ENCODE data around the gene ALDH1L1. TPM values are rescaled to one million over a fixed set of nuclear protein-coding genes. Genes with fewer than 3 reads are reported as not detected.

ALDH1L1 gene
- total and polyA plus RNA-seq, 9 of the 15 experiments (the other 6 are each of a cell fraction or from before 2014, with no cell fraction given) = 0.06 to 1.9 (median 0.57) TPM; not detected in 1

DNA sequence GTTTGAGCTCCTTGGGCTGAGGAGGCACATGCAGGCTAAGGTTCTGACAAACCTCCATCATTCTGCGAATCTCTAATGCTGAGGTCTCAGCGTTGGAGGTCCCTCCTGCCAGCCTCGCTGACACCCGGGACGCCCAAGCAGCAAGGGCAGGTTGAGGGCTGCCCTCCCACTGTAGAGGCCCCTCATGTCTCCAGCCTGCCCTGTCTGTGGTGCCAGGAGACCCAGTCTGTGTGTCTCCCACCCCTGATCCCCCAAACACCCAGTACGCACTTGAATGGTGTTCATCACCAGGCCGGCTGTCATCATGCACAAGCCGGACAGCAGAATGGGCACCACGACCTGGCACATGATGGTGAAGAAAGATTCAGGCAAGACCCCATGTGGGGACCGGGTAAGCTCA lies 124.3 kb downstream of the ALDH1L1 start:
- in situ Hi-C loops (cut with MboI) = no loop called here
- Histone ChIP-seq H3K9me1 (ENCODE audit: control insufficient read depth, insufficient read depth, low read length) (no peaks in the 10 kb centered on the region), H2AFZ (ENCODE audit: low read depth, low read length) (no peak overlapping the region), H3K27ac (ENCODE audit: extremely low read depth, low read depth, low read length) (no peak overlapping the region), H3K36me3 (ENCODE audit: control insufficient read depth, insufficient read depth, low read length) (no peaks in the 10 kb centered on the region), H3K4me2 (ENCODE audit: insufficient read depth, low read length) (no peak overlapping the region), H4K20me1 (replicated peaks; ENCODE audit: control insufficient read depth, insufficient read depth, low read length) (no peaks in the 10 kb centered on the region), H3K27me3 (ENCODE audit: control insufficient read depth in 2 of 2, insufficient read depth in 2 of 2, low read length in 2 of 2) (no peaks in the 10 kb centered on the region), H3K9me3 (replicated peaks; ENCODE audit: control insufficient read depth, insufficient read depth, low read depth, low read length) (no peaks in the 10 kb centered on the region), H3K4me3 (no peak overlapping the region), H3K79me2 (ENCODE audit: control insufficient read depth, insufficient read depth, low read length) (no peaks in the 10 kb centered on the region), H3K9ac (ENCODE audit: insufficient read depth in 1 of 2, low read depth in 2 of 2, low read length in 2 of 2) (no peak overlapping the region), H3K4me1 (replicated peaks in 1 of 2; ENCODE audit: control insufficient read depth in 2 of 2, insufficient read depth in 2 of 2, low read length in 2 of 2) (peaks cover 10% of the 10 kb centered on the region in 2 experiments; a peak in 4 of 5 replicates)
- 78% methylated on average over 9 of the region's 10 CpGs for WGBS (ENCODE audit: insufficient coverage, low coverage, missing lambda C conversion rate)
- intact Hi-C loops (cut with micrococcal nuclease) = no loop called here
- DNase-seq (ENCODE audit: extremely low read depth in 1 of 4, low spot score in 3 of 4) (no peak), FAIRE-seq (no peak), ATAC-seq (no peak)
- CTCF ChIA-PET (ENCODE audit: low intra/inter-chr PET ratio) = no interaction called here
- BruUV-seq (replicated peaks) = no TSS peak
- POLR2A ChIA-PET = no interaction called here
- no peak for TF ChIP-seq ZC3H4 (CRISPR knock-in tag; IDR thresholded peaks at IDR 0.05; ENCODE audit: borderline replicate concordance)
- TF ChIP-seq ZNF282 (CRISPR knock-in tag; IDR thresholded peaks at IDR 0.05) = no peak
- no peak for TF ChIP-seq SIRT6 (IDR thresholded peaks at IDR 0.05; ENCODE audit: low read depth, low read length)
- no peak for TF ChIP-seq RAD21 (CRISPR knock-in tag; conservative IDR thresholded peaks at IDR 0.05 in 1 of 2, IDR thresholded peaks at IDR 0.05 in 1 of 2)
- TF ChIP-seq, protein P1, sequence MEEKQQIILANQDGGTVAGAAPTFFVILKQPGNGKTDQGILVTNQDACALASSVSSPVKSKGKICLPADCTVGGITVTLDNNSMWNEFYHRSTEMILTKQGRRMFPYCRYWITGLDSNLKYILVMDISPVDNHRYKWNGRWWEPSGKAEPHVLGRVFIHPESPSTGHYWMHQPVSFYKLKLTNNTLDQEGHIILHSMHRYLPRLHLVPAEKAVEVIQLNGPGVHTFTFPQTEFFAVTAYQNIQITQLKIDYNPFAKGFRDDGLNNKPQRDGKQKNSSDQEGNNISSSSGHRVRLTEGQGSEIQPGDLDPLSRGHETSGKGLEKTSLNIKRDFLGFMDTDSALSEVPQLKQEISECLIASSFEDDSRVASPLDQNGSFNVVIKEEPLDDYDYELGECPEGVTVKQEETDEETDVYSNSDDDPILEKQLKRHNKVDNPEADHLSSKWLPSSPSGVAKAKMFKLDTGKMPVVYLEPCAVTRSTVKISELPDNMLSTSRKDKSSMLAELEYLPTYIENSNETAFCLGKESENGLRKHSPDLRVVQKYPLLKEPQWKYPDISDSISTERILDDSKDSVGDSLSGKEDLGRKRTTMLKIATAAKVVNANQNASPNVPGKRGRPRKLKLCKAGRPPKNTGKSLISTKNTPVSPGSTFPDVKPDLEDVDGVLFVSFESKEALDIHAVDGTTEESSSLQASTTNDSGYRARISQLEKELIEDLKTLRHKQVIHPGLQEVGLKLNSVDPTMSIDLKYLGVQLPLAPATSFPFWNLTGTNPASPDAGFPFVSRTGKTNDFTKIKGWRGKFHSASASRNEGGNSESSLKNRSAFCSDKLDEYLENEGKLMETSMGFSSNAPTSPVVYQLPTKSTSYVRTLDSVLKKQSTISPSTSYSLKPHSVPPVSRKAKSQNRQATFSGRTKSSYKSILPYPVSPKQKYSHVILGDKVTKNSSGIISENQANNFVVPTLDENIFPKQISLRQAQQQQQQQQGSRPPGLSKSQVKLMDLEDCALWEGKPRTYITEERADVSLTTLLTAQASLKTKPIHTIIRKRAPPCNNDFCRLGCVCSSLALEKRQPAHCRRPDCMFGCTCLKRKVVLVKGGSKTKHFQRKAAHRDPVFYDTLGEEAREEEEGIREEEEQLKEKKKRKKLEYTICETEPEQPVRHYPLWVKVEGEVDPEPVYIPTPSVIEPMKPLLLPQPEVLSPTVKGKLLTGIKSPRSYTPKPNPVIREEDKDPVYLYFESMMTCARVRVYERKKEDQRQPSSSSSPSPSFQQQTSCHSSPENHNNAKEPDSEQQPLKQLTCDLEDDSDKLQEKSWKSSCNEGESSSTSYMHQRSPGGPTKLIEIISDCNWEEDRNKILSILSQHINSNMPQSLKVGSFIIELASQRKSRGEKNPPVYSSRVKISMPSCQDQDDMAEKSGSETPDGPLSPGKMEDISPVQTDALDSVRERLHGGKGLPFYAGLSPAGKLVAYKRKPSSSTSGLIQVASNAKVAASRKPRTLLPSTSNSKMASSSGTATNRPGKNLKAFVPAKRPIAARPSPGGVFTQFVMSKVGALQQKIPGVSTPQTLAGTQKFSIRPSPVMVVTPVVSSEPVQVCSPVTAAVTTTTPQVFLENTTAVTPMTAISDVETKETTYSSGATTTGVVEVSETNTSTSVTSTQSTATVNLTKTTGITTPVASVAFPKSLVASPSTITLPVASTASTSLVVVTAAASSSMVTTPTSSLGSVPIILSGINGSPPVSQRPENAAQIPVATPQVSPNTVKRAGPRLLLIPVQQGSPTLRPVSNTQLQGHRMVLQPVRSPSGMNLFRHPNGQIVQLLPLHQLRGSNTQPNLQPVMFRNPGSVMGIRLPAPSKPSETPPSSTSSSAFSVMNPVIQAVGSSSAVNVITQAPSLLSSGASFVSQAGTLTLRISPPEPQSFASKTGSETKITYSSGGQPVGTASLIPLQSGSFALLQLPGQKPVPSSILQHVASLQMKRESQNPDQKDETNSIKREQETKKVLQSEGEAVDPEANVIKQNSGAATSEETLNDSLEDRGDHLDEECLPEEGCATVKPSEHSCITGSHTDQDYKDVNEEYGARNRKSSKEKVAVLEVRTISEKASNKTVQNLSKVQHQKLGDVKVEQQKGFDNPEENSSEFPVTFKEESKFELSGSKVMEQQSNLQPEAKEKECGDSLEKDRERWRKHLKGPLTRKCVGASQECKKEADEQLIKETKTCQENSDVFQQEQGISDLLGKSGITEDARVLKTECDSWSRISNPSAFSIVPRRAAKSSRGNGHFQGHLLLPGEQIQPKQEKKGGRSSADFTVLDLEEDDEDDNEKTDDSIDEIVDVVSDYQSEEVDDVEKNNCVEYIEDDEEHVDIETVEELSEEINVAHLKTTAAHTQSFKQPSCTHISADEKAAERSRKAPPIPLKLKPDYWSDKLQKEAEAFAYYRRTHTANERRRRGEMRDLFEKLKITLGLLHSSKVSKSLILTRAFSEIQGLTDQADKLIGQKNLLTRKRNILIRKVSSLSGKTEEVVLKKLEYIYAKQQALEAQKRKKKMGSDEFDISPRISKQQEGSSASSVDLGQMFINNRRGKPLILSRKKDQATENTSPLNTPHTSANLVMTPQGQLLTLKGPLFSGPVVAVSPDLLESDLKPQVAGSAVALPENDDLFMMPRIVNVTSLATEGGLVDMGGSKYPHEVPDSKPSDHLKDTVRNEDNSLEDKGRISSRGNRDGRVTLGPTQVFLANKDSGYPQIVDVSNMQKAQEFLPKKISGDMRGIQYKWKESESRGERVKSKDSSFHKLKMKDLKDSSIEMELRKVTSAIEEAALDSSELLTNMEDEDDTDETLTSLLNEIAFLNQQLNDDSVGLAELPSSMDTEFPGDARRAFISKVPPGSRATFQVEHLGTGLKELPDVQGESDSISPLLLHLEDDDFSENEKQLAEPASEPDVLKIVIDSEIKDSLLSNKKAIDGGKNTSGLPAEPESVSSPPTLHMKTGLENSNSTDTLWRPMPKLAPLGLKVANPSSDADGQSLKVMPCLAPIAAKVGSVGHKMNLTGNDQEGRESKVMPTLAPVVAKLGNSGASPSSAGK (IDR thresholded peaks at IDR 0.05) = no peak
- TF ChIP-seq POLR2B (IDR thresholded peaks at IDR 0.05; ENCODE audit: low read depth, partially characterized antibody) = no peak
- no peak for TF ChIP-seq MEIS2 (IDR thresholded peaks at IDR 0.05; ENCODE audit: partially characterized antibody)
- TF ChIP-seq, protein P2, sequence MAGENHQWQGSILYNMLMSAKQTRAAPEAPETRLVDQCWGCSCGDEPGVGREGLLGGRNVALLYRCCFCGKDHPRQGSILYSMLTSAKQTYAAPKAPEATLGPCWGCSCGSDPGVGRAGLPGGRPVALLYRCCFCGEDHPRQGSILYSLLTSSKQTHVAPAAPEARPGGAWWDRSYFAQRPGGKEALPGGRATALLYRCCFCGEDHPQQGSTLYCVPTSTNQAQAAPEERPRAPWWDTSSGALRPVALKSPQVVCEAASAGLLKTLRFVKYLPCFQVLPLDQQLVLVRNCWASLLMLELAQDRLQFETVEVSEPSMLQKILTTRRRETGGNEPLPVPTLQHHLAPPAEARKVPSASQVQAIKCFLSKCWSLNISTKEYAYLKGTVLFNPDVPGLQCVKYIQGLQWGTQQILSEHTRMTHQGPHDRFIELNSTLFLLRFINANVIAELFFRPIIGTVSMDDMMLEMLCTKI (IDR thresholded peaks at IDR 0.05; ENCODE audit: partially characterized antibody) = no peak
- no peak for TF ChIP-seq ZNF764 (CRISPR knock-in tag; IDR thresholded peaks at IDR 0.05; ENCODE audit: low read depth)
- no peak for TF ChIP-seq ZNF23 (CRISPR knock-in tag; IDR thresholded peaks at IDR 0.05)
- TF ChIP-seq KAT2B (IDR thresholded peaks at IDR 0.05; ENCODE audit: low read depth, low read length) = no peak
